IMR-90 (cell line): ENCODE measurements around the gene CYP4F2. TPM values are rescaled to one million over a fixed set of nuclear protein-coding genes. Genes with fewer than 3 reads are reported as not detected.
A peak's percentile ranks its signal among the peaks of the same experiment; 100 is the strongest.

Source experiments
- ATAC-seq: fragments of 200-7000 bp; cut with Tn5 transposase; 2 replicates; pipeline ENCODE4 v1.9.1; 2020; ENCODE audit warnings: low read depth, mild to moderate bottlenecking, moderate library complexity
- BruUV-seq: library from RNA; stranded (reverse); fragments of 400-500 nt; replicated peaks from 2 replicates; lab custom pipeline; 2021; lab: Mats Ljungman, UMichigan
- CTCF ChIA-PET: fragments of 300-600 bp; formaldehyde crosslinking; extraction: SDS; loops from one replicate; lab custom pipeline; 2021; ENCODE audit warnings: antibody characterized with exemption; lab: Yijun Ruan, JAX
- POLR2A ChIA-PET: fragments of 300-600 bp; sonication (Branson Sonifier 250); formaldehyde crosslinking; loops from one replicate; lab custom pipeline; 2022; ENCODE audit warnings: antibody characterized with exemption; ENCODE audit not compliant: unreplicated experiment; lab: Charles Lee
- DNase-seq: peaks from one replicate; pipeline ENCODE4 v3.0.0; 2013
- H2AFZ ChIP-seq: replicated peaks from 2 replicates; pipeline ENCODE3; 2013; ENCODE audit warnings: low read length, mild to moderate bottlenecking; ENCODE audit not compliant: poor library complexity
- H2AK5ac ChIP-seq: 2 replicates; pipeline ENCODE4 v1.6.1; 2013; ENCODE audit warnings: low read depth, low read length, inconsistent platforms
- H2AK9ac ChIP-seq: replicated peaks from 2 replicates; pipeline ENCODE3; 2013; ENCODE audit warnings: mild to moderate bottlenecking, low read depth, low read length, moderate library complexity; ENCODE audit not compliant: poor library complexity
- H2BK120ac ChIP-seq: 2 replicates; pipeline ENCODE4 v1.6.1; 2013; ENCODE audit warnings: low read depth, low read length, inconsistent platforms
- H2BK15ac ChIP-seq: 3 replicates; pipeline ENCODE4 v1.6.1; 2013; ENCODE audit warnings: low read depth, low read length, inconsistent platforms
- H2BK20ac ChIP-seq: 2 replicates; pipeline ENCODE4 v1.6.1; 2013; ENCODE audit warnings: low read depth, mild to moderate bottlenecking, inconsistent platforms, low read length, moderate library complexity
- H2BK5ac ChIP-seq: 2 replicates; pipeline ENCODE4 v1.6.1; 2013; ENCODE audit warnings: mild to moderate bottlenecking, low read depth, low read length, inconsistent platforms; ENCODE audit not compliant: poor library complexity, severe bottlenecking
- H3K14ac ChIP-seq: replicated peaks from 2 replicates; pipeline ENCODE4 v1.6.1; 2013; ENCODE audit warnings: low read depth, low read length, inconsistent platforms
- H3K18ac ChIP-seq: 2 replicates; pipeline ENCODE4 v1.6.1; 2013; ENCODE audit warnings: low read depth, low read length, control low read depth
- H3K23ac ChIP-seq: 2 replicates; pipeline ENCODE4 v1.6.1; 2013; ENCODE audit warnings: low read depth, low read length, inconsistent platforms
- H3K27ac ChIP-seq: 2 replicates; pipeline ENCODE4 v1.5.1; 2013; ENCODE audit warnings: mild to moderate bottlenecking, control low read depth, low read length; ENCODE audit not compliant: insufficient read depth
- H3K27me3 ChIP-seq: 2 replicates; pipeline ENCODE4 v1.6.1; 2013; ENCODE audit warnings: low read length; ENCODE audit not compliant: control insufficient read depth, insufficient read depth
- H3K36me3 ChIP-seq: 2 replicates; pipeline ENCODE4 v1.6.1; 2013; ENCODE audit warnings: low read length, mixed read lengths; ENCODE audit not compliant: control insufficient read depth, insufficient read depth
- H3K4ac ChIP-seq: 2 replicates; pipeline ENCODE4 v1.6.1; 2013; ENCODE audit warnings: low read depth, low read length, inconsistent platforms
- H3K4me1 ChIP-seq: 2 replicates; pipeline ENCODE4 v1.6.1; 2013; ENCODE audit warnings: low read length, mixed read lengths; ENCODE audit not compliant: control insufficient read depth, insufficient read depth
- H3K4me2 ChIP-seq: 2 replicates; pipeline ENCODE4 v1.6.1; 2013; ENCODE audit warnings: low read depth, mild to moderate bottlenecking, control low read depth, low read length, moderate library complexity
- H3K4me3 ChIP-seq: 2 replicates; pipeline ENCODE4 v1.5.1; 2013; ENCODE audit warnings: low read depth, mild to moderate bottlenecking, control low read depth, low read length, moderate library complexity; ENCODE audit not compliant: insufficient read depth
- H3K56ac ChIP-seq: 2 replicates; pipeline ENCODE4 v1.6.1; 2013; ENCODE audit warnings: low read length, inconsistent platforms; ENCODE audit not compliant: insufficient read depth; ENCODE audit errors: extremely low read depth
- H3K79me1 ChIP-seq, 2 experiments: 2 replicates each; pipeline ENCODE4 v1.6.1; 2013; ENCODE audit warnings: low read length in 2 of 2, inconsistent platforms in 1 of 2, low read depth in 1 of 2
- H3K9ac ChIP-seq: 2 replicates; pipeline ENCODE4 v1.6.1; 2013; ENCODE audit warnings: low read depth, low read length, control low read depth
- H3K9me1 ChIP-seq: 2 replicates; pipeline ENCODE4 v1.6.1; 2013; ENCODE audit warnings: low read length, inconsistent platforms; ENCODE audit not compliant: insufficient read depth
- H3K9me3 ChIP-seq: 2 replicates; pipeline ENCODE4 v1.6.1; 2013; ENCODE audit warnings: low read length; ENCODE audit not compliant: control insufficient read depth, insufficient read depth
- H4K20me1 ChIP-seq: 2 replicates; pipeline ENCODE4 v1.6.1; 2013; ENCODE audit warnings: low read length, inconsistent platforms; ENCODE audit not compliant: insufficient read depth
- H4K5ac ChIP-seq: 2 replicates; pipeline ENCODE4 v1.6.1; 2013; ENCODE audit warnings: mild to moderate bottlenecking, low read depth, low read length, control low read depth
- H4K8ac ChIP-seq, 2 experiments: 2 replicates each; pipeline ENCODE4 v1.6.1; 2013; ENCODE audit warnings: low read depth in 2 of 2, low read length in 2 of 2, control low read depth in 1 of 2, inconsistent platforms in 1 of 2
- H4K91ac ChIP-seq: 2 replicates; pipeline ENCODE4 v1.6.1; 2013; ENCODE audit warnings: low read depth, low read length, inconsistent platforms; ENCODE audit not compliant: insufficient read depth
- CEBPB ChIP-seq: IDR thresholded peaks from 2 replicates; pipeline ENCODE4 v1.6.1; 2012; ENCODE audit warnings: low read depth, low read length, improper control_type of control experiment
- FOS ChIP-seq: fragments of 150-350 bp; IDR thresholded peaks from 2 replicates; pipeline ENCODE4 v1.6.1; 2016; ENCODE audit warnings: low read depth, low read length
- MAFK ChIP-seq: IDR thresholded peaks from 2 replicates; pipeline ENCODE4 v1.6.1; 2012; ENCODE audit warnings: low read depth, low read length, improper control_type of control experiment
- MXI1 ChIP-seq: IDR thresholded peaks from 2 replicates; pipeline ENCODE4 v1.6.1; 2012; ENCODE audit warnings: low read depth, mild to moderate bottlenecking, low read length, moderate library complexity, borderline replicate concordance
- POLR2A ChIP-seq: IDR thresholded peaks from 2 replicates; pipeline ENCODE4 v1.6.1; 2012; ENCODE audit warnings: mild to moderate bottlenecking, low read depth, low read length
- RFX5 ChIP-seq: IDR thresholded peaks from 2 replicates; pipeline ENCODE4 v1.8.0; 2012; ENCODE audit warnings: low read depth, mild to moderate bottlenecking, low read length, moderate library complexity
- USF2 ChIP-seq: fragments of 150-350 bp; IDR thresholded peaks from 2 replicates; pipeline ENCODE4 v1.6.1; 2017; ENCODE audit warnings: mild to moderate bottlenecking, antibody characterized with exemption, low read length, low read depth
- WGBS, 2 experiments: methylation state at CpG; one replicate each; pipeline versions ENCODE4 v1.1.5 to v1.1.7; 2013; ENCODE audit warnings: missing lambda C conversion rate in 2 of 2; ENCODE audit not compliant: insufficient read length in 1 of 2; ENCODE audit errors: extremely low coverage in 2 of 2; 5-methylcytosine and 5-hydroxymethylcytosine counted together
- dilution Hi-C: fragments of 300-500 bp; cut with HindIII; formaldehyde crosslinking; loops from one replicate; pipeline ENCODE4 v1.14.3; 2018; ENCODE audit warnings: low sequenced_read_pairs; ENCODE audit not compliant: unreplicated experiment
- in situ Hi-C: fragments of 300-500 bp; cut with MboI; formaldehyde crosslinking; loops from 3 replicates; pipeline ENCODE4 v1.14.3; 2019; ENCODE audit warnings: low sequenced_read_pairs, inconsistent platforms, mixed read lengths
- intact Hi-C: fragments of 100-400 bp; cut with micrococcal nuclease; formaldehyde crosslinking; loops from 2 replicates; pipeline ENCODE4 v1.10.0; 2022
- polyA plus RNA-seq, 3 experiments: library from polyadenylated mRNA; depleted of rRNA; stranded (reverse); fragments of >200 nt; gene quantifications; 2 replicates each; pipeline ENCODE4 v1.2.3, GENCODE V29; 2012; ENCODE audit warnings: low replicate concordance in 1 of 3
- total RNA-seq: library from RNA; depleted of rRNA; stranded (reverse); fragments of >200 nt; gene quantifications from 2 replicates; pipeline ENCODE4 v1.2.3, GENCODE V29; 2012

Gene CYP4F2
- total and polyA plus RNA-seq, 2 of the 4 experiments (the other 2 are of a cell fraction), result not detected

- no peak overlapping the region for H3K23ac ChIP-seq
- H2BK15ac ChIP-seq, result no peak overlapping the region
- ATAC-seq (peak; percentile 12), DNase-seq (no peak)
- no peaks in the 10 kb centered on the region for H3K79me1 ChIP-seq
- TF ChIP-seq CEBPB (no peak), USF2 (no peak), MAFK (no peak), MXI1 (no peak), RFX5 (no peak), POLR2A (no peak), FOS (no peak)
- H2BK20ac ChIP-seq, result no peak overlapping the region
- H2BK5ac ChIP-seq, result no peak overlapping the region
- H3K4ac ChIP-seq, result no peak overlapping the region
- no peak overlapping the region for H3K14ac ChIP-seq
- H2AK9ac ChIP-seq, result no peak overlapping the region
- peak overlapping the region; percentile 80 for H3K4me2 ChIP-seq
- no peaks in the 10 kb centered on the region for H3K36me3 ChIP-seq
- in situ Hi-C loops, result loop anchor here (25.0 kb wide), 1 partner anchor 350 kb away; the partner anchor contains the start of genes AP1M1 and FAM32A
- peak overlapping the region; percentile 94 for H2AFZ ChIP-seq
- H3K27me3 ChIP-seq, result no peaks in the 10 kb centered on the region
- intact Hi-C loops, result no loop called here
- no peak overlapping the region for H2BK120ac ChIP-seq
- H3K9me3 ChIP-seq, result no peaks in the 10 kb centered on the region
- dilution Hi-C loops, result no loop called here
- H2AK5ac ChIP-seq, result no peak overlapping the region
- no peaks in the 10 kb centered on the region for H3K4me1 ChIP-seq
- H3K27ac ChIP-seq, result no peak overlapping the region
- POLR2A ChIA-PET, result no interaction called here
- peak overlapping the region; percentile 54 to 63; a peak in 2 of 4 replicates for H4K8ac ChIP-seq
- H4K91ac ChIP-seq, result no peak overlapping the region
- 0 out of 2 replicates have a peak overlapping the region, but pooled peaks have one; percentile 7 for H3K9ac ChIP-seq
- H4K20me1 ChIP-seq, result no peaks in the 10 kb centered on the region
- BruUV-seq, result no TSS peak
- H3K56ac ChIP-seq, result no peak overlapping the region
- no peaks in the 10 kb centered on the region for H3K9me1 ChIP-seq
- CTCF ChIA-PET, result no interaction called here
- no CpG with 5 or more reads among the region's 9 CpGs for WGBS, 2 experiments
- peak overlapping the region; percentile 38; the same call in 1 of the 2 replicates for H4K5ac ChIP-seq
- peak overlapping the region; percentile 82 for H3K4me3 ChIP-seq
- no peak overlapping the region for H3K18ac ChIP-seq
Observed at GRCh38 chr19:15837221-15837731, 60.6 kb downstream of the CYP4F2 start.
